ENCODE measurements around the gene SGF29. TPM values are rescaled to one million over a fixed set of nuclear protein-coding genes. Genes with fewer than 3 reads are reported as not detected.

The SGF29 gene
- total RNA-seq: 10.7 and 16.4 TPM in 2 replicates

GRCh38 chr16:28553776-28554633, at the start of gene SGF29:
Gene SGF29, plus strand, starts transcription at chr16:28553920. Its CDS starts 27,150 bp downstream, at chr16:28581070.

DNA sequence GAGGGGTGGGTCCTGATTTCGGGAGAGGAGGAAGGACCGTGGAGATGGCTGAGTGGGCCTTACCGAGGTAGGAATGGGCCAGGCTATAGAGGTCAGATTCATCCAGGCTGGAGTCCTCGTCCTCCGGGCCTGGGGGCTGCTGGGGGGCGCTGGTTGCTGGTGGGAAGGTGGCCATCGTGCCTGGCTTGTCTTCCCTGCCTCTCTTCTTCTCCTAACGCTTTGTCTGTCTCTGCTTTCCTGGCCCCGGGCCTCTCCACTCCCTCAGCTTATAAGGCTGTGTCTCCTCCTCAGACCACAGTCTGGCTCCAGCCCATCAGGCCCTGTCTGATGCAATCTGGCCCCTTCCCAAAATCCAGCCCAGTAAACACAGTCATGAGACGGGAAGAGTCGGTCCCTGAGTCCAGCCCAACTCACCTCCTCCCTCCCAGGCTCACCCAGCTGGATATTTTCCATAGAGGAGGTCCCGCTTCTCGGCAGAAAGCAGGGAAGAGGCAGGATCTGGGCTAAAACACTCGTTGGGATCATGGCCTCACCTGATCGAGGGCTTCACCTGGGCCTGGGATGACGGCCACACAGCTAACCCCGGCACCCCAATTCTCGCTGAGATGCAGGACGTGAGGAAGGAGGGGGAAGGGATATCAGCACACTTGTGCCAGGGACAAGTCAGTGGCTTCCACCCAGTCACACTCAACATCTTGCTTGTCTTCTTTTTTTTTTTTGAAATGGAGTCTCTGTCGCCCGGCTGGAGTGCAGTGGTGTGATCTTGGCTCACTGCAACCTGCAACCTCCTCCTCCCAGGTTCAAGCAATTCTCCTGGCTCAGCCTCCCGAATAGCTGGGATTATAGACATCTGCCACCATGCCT, 14.8 kb upstream of the SGF29 start, which contains the start of gene NUPR1:
Gene NUPR1, minus strand, starts transcription at position 242 of the 864 bp plus-strand sequence. Its CDS starts 67 bp downstream, at position 175.

DNA sequence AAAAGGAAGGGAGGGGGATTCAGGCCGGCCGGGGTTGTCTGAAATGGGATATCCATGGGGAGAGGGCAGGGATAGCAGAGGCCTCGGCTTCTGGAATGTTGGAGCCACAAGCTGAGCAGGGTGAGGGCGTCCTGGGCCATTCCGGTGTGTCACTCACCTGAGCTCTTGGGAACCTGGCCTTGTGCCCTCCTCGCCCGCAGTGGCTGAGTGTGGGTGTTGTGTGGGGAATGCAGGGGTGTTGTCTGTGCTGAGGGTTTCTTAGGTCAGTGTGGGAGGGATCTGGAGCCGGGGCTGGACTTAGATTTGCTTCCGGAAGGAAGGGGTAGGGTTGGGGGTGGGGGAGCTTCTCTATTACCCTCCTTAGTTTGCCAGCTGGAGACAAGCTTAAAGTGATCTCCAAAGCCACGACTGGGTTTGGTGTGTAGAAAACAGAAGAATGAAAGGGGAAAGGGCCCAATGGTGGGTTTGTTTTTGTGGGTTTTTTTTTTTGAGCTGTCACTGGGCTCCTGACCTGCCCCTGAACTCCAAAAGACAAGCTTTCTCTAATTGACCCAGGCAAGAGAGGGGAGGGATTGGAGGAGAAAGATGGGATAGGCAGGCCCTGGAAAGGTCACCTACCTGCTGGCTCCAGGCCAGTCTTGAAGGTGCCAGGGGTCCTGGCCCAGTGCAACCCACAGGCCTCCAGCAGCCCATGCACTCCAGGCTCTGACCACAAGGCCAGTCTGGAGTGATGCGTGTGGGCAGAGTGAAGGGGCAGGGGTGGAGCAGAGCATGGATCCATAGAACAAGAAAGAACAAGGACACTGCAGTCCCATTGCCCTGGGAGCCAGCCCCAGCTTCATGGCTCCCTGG, 43.3 kb downstream of the SGF29 start, which contains the start of gene SULT1A2:
Gene SULT1A2, minus strand, starts transcription at position 211 of the 852 bp plus-strand sequence. CDS start 1,120 bp downstream, outside the sequence.

DNA sequence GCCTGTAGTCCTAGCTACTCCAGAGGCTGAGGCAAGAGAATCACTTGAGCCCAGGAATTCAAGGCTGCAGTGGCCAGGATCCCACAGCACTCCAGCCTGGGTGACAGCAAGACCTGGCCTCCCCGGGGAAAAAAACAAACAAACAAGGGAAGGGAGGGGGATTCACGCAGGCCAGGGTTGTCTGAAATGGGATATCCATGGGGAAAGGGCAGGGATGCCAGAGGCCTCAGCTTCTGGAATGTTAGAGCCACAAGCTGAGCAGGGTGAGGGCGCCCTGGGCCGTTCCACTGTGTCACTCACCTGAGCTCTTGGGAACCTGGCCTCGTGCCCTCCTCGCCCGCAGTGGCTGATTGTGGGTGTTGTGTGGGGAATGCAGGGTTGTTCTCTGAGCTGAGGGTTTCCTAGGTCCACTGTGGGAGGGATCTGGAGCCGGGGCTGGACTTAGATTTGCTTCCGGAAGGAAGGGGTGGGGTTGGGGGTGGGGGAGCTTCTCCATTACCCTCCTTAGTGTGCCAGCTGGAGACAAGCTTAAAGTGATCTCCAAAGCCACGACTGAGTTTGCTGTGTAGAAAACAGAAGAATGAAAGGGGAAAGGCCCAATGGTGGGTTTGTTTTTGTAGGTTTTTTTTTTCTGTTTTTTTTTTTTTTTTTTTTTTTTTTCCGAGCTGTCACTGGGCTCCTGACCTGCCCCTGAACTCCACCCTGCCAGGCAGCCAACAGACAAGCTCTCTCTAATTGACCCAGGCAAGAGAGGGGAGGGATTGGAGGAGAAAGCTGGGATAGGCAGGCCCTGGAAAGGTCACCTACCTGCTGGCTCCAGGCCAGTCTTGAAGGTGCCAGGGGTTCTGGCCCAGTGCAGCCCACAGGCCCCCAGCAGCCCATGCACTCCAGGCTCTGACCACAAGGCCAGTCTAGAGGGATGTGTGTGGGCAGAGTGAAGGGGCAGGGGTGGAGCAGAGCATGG, 56.2 kb downstream of the SGF29 start, which contains the start of gene SULT1A1:
Gene SULT1A1, minus strand, starts transcription at position 414 of the 964 bp plus-strand sequence. CDS start 1,189 bp downstream, outside the sequence.

DNA sequence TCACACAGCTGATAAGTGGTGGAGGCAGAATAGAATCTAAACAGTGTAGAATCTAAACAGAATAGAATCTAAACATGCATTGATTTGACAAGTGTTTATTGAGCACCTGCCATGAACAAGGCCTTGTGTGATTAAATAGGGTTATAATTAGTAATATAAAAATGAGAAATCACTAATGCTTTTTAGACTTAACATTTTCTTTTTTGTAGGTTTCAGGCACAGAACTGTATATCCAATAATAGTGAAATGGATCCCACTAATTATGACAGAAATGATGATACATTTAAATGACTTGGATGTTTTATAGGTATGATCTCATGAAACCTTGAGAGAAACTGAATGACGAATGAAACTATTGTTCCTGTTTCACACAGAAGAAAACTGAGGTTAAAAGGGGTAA, 84.0 kb downstream of the SGF29 start, which contains the start of gene NPIPB8:
Gene NPIPB8, plus strand, starts transcription at position 301 of the 400 bp plus-strand sequence. CDS start 296 bp downstream, outside the sequence.

Other genes starting within 250 kb of the SGF29 start
- not detected in 2 replicates for gene NPIPB6, start 190.4 kb upstream of the SGF29 start, total RNA-seq
- gene EIF3CL, start 150.1 kb upstream of the SGF29 start, total RNA-seq: 87.5 and 221 TPM in 2 replicates
- gene NPIPB7, start 81.6 kb upstream of the SGF29 start, total RNA-seq: not detected in 2 replicates
- 14.0 and 23.6 TPM in 2 replicates for gene CLN3, start 61.8 kb upstream of the SGF29 start, total RNA-seq
- gene APOBR, start 59.3 kb upstream of the SGF29 start, total RNA-seq: not detected in 2 replicates
- not detected in 2 replicates for gene IL27, start 47.1 kb upstream of the SGF29 start, total RNA-seq
- 12.8 and 21.2 TPM in 2 replicates for gene NUPR1, start 14.9 kb upstream of the SGF29 start, total RNA-seq
- gene SULT1A2, start 43.1 kb downstream of the SGF29 start, total RNA-seq: 0.52 and 0.72 TPM in 2 replicates
- gene SULT1A1, start 56.1 kb downstream of the SGF29 start, total RNA-seq: 0.96 and 3.6 TPM in 2 replicates
- gene NPIPB8, start 84.1 kb downstream of the SGF29 start, total RNA-seq: not detected in 2 replicates
- 171 and 244 TPM in 2 replicates for gene EIF3C, start 157.5 kb downstream of the SGF29 start, total RNA-seq
- 0.24 TPM in 1 of 2 replicates, not detected in the other for gene NPIPB9, start 197.9 kb downstream of the SGF29 start, total RNA-seq

All from epithelial cell of alveolus of lung (primary cell).